BLaER1 treated with 17β-estradiol and CSF1 and Interleukin-3, amounts not matched to agents 10 nM and 100 nM (cell line): ENCODE data around the gene GALNT18.

Source experiments
- H3K27ac ChIP-seq, 11 experiments: shearing (Covaris generic); formaldehyde crosslinking; 2 replicates each; pipeline ENCODE4 v1.8.1; 2022
- H3K27me3 ChIP-seq, 11 experiments: shearing (Covaris generic); formaldehyde crosslinking; 2 replicates each; pipeline ENCODE4 v1.8.1; 2022
- H3K36me3 ChIP-seq, 11 experiments: shearing (Covaris generic); formaldehyde crosslinking; 2 replicates each; pipeline ENCODE4 v1.8.1; 2022
- H3K4me1 ChIP-seq, 10 experiments: shearing (Covaris generic); formaldehyde crosslinking; 2 replicates each; pipeline ENCODE4 v1.8.1; 2022
- H3K4me2 ChIP-seq, 11 experiments: shearing (Covaris generic); formaldehyde crosslinking; 2 replicates each; pipeline ENCODE4 v1.8.1; 2022
- H3K4me3 ChIP-seq, 10 experiments: shearing (Covaris generic); formaldehyde crosslinking; 2 replicates each; pipeline ENCODE4 v1.8.1; 2022
- H3K9ac ChIP-seq, 11 experiments: shearing (Covaris generic); formaldehyde crosslinking; 2 replicates each; pipeline ENCODE4 v1.8.1; 2022
- H3K9me3 ChIP-seq, 11 experiments: shearing (Covaris generic); formaldehyde crosslinking; replicated peaks in 1 of 11; 2 replicates each; pipeline ENCODE4 v1.8.1; 2022
- H4K20me1 ChIP-seq, 11 experiments: shearing (Covaris generic); formaldehyde crosslinking; 2 replicates each; pipeline ENCODE4 v1.8.1; 2022
- Cebpa-rat ChIP-seq, 11 experiments: shearing (Covaris generic); IDR thresholded peaks; 2 replicates each; pipeline ENCODE4 v1.8.1; 2022

The GALNT18 gene

GRCh38 chr11:11524436-11525061, 97.3 kb downstream of the GALNT18 start:
- no peaks in the 10 kb centered on the region for H3K27me3 ChIP-seq
- H3K27ac ChIP-seq, result no peak overlapping the region
- H3K4me1 ChIP-seq, result peaks cover 0 to 12% (median 4%) of the 10 kb centered on the region in 10 experiments; a peak in 4 of 20 replicates
- H3K36me3 ChIP-seq, result no peaks in the 10 kb centered on the region
- TF ChIP-seq Cebpa-rat (IDR thresholded peaks at IDR 0.05), result no peak
- no peaks in the 10 kb centered on the region; a peak in 1 of 22 replicates for H4K20me1 ChIP-seq
- no peaks in the 10 kb centered on the region for H3K9me3 ChIP-seq
- H3K4me2 ChIP-seq, result no peak overlapping the region
- no peak overlapping the region for H3K9ac ChIP-seq
- no peak overlapping the region for H3K4me3 ChIP-seq

GRCh38 chr11:11522591-11522990, 99.2 kb downstream of the GALNT18 start:
- H3K36me3 ChIP-seq, result no peaks in the 10 kb centered on the region
- no peak overlapping the region for H3K27ac ChIP-seq
- peaks cover 0 to 12% (median 4%) of the 10 kb centered on the region in 10 experiments; a peak in 4 of 20 replicates for H3K4me1 ChIP-seq
- no peaks in the 10 kb centered on the region; a peak in 1 of 22 replicates for H4K20me1 ChIP-seq
- H3K9me3 ChIP-seq, result no peaks in the 10 kb centered on the region
- H3K9ac ChIP-seq, result no peak overlapping the region
- no peak overlapping the region for H3K4me3 ChIP-seq
- no peak overlapping the region for H3K4me2 ChIP-seq
- H3K27me3 ChIP-seq, result no peaks in the 10 kb centered on the region
- TF ChIP-seq Cebpa-rat (IDR thresholded peaks at IDR 0.05), result no peak

- H3K36me3 ChIP-seq, result no peaks in the 10 kb centered on the region
- no peaks in the 10 kb centered on the region for H4K20me1 ChIP-seq
- H3K9ac ChIP-seq, result no peak overlapping the region
- no peak overlapping the region for H3K27ac ChIP-seq
- H3K9me3 ChIP-seq, result no peaks in the 10 kb centered on the region
- H3K4me2 ChIP-seq, result no peak overlapping the region
- no peak overlapping the region for H3K4me3 ChIP-seq
- no peak for TF ChIP-seq Cebpa-rat (IDR thresholded peaks at IDR 0.05)
- no peaks in the 10 kb centered on the region for H3K27me3 ChIP-seq
- H3K4me1 ChIP-seq, result peaks cover 0 to 12% (median 4%) of the 10 kb centered on the region in 10 experiments; a peak in 4 of 20 replicates
Measured at GRCh38 chr11:11521306-11522002, 100.4 kb downstream of the GALNT18 start.

- Histone ChIP-seq H3K27me3 (no peaks in the 10 kb centered on the region), H3K4me1 (peaks cover 0 to 12% (median 4%) of the 10 kb centered on the region in 10 experiments; a peak in 4 of 20 replicates), H3K27ac (no peak overlapping the region), H3K9me3 (no peaks in the 10 kb centered on the region), H4K20me1 (no peaks in the 10 kb centered on the region), H3K9ac (no peak overlapping the region), H3K4me2 (peak overlapping the region in 5 of 11 experiments; percentile 2 to 18 (median 10); a peak in 2 of 22 replicates), H3K4me3 (no peak overlapping the region), H3K36me3 (no peaks in the 10 kb centered on the region)
- no peak for TF ChIP-seq Cebpa-rat (IDR thresholded peaks at IDR 0.05)
Measured at GRCh38 chr11:11520231-11521015, 101.4 kb downstream of the GALNT18 start.

GRCh38 chr11:11519184-11519583, 102.6 kb downstream of the GALNT18 start:
- no peak overlapping the region for H3K4me3 ChIP-seq
- no peak overlapping the region for H3K4me2 ChIP-seq
- H3K27ac ChIP-seq, result no peak overlapping the region
- no peaks in the 10 kb centered on the region for H4K20me1 ChIP-seq
- no peaks in the 10 kb centered on the region for H3K27me3 ChIP-seq
- H3K4me1 ChIP-seq, result peaks cover 0 to 12% (median 4%) of the 10 kb centered on the region in 10 experiments; a peak in 4 of 20 replicates
- no peaks in the 10 kb centered on the region for H3K36me3 ChIP-seq
- H3K9ac ChIP-seq, result no peak overlapping the region
- no peak for TF ChIP-seq Cebpa-rat (IDR thresholded peaks at IDR 0.05)
- H3K9me3 ChIP-seq, result no peaks in the 10 kb centered on the region

GRCh38 chr11:11514246-11514645, 107.6 kb downstream of the GALNT18 start:
- TF ChIP-seq Cebpa-rat (IDR thresholded peaks at IDR 0.05), result no peak
- Histone ChIP-seq H3K4me2 (no peak overlapping the region), H3K4me3 (no peak overlapping the region)

GRCh38 chr11:11513422-11513821, 108.4 kb downstream of the GALNT18 start:
- no peak overlapping the region for H3K27ac ChIP-seq
- H4K20me1 ChIP-seq, result no peaks in the 10 kb centered on the region

More at GRCh38 chr11:11514246-11514645, 107.6 kb downstream of the GALNT18 start:
- H3K4me1 ChIP-seq, result no peaks in the 10 kb centered on the region
- H3K36me3 ChIP-seq, result no peaks in the 10 kb centered on the region
- no peak overlapping the region for H3K27ac ChIP-seq
- H4K20me1 ChIP-seq, result no peaks in the 10 kb centered on the region
- H3K27me3 ChIP-seq, result no peaks in the 10 kb centered on the region
- no peaks in the 10 kb centered on the region for H3K9me3 ChIP-seq
- H3K9ac ChIP-seq, result no peak overlapping the region

GRCh38 chr11:11512929-11513328, 108.9 kb downstream of the GALNT18 start:
- no peaks in the 10 kb centered on the region for H3K4me1 ChIP-seq
- no peak overlapping the region for H3K4me2 ChIP-seq
- no peak overlapping the region for H3K4me3 ChIP-seq
- no peak overlapping the region for H3K27ac ChIP-seq
- H3K27me3 ChIP-seq, result no peaks in the 10 kb centered on the region
- no peaks in the 10 kb centered on the region for H4K20me1 ChIP-seq
- TF ChIP-seq Cebpa-rat (IDR thresholded peaks at IDR 0.05), result no peak
- H3K36me3 ChIP-seq, result no peaks in the 10 kb centered on the region
- H3K9ac ChIP-seq, result no peak overlapping the region
- no peaks in the 10 kb centered on the region for H3K9me3 ChIP-seq

More at GRCh38 chr11:11513422-11513821, 108.4 kb downstream of the GALNT18 start:
- Histone ChIP-seq H3K4me2 (no peak overlapping the region), H3K4me1 (no peaks in the 10 kb centered on the region), H3K4me3 (no peak overlapping the region), H3K27me3 (no peaks in the 10 kb centered on the region), H3K9me3 (no peaks in the 10 kb centered on the region), H3K36me3 (no peaks in the 10 kb centered on the region), H3K9ac (no peak overlapping the region)
- no peak for TF ChIP-seq Cebpa-rat (IDR thresholded peaks at IDR 0.05)

GRCh38 chr11:11512502-11512901, 109.3 kb downstream of the GALNT18 start:
- TF ChIP-seq Cebpa-rat (IDR thresholded peaks at IDR 0.05), result no peak

More at GRCh38 chr11:11512502-11512901, 109.3 kb downstream of the GALNT18 start:
- Histone ChIP-seq H3K9ac (no peak overlapping the region), H3K4me2 (no peak overlapping the region), H3K4me1 (no peaks in the 10 kb centered on the region), H3K4me3 (no peak overlapping the region), H3K27ac (no peak overlapping the region), H3K36me3 (no peaks in the 10 kb centered on the region), H3K27me3 (no peaks in the 10 kb centered on the region), H4K20me1 (no peaks in the 10 kb centered on the region), H3K9me3 (no peaks in the 10 kb centered on the region)
